GM23338 (cell line): ENCODE measurements around the gene PTCHD4. TPM values are rescaled to one million over a fixed set of nuclear protein-coding genes. Genes with fewer than 3 reads are reported as not detected.

Source experiments
- ATAC-seq: fragments of 200-7000 bp; cut with Tn5 transposase; 3 replicates; pipeline ENCODE4 v1.9.1; 2020
- DNase-seq: peaks from one replicate; pipeline ENCODE4 v3.0.0-alpha.2; 2015; ENCODE audit warnings: low spot score
- H2AFZ ChIP-seq: fragments of 200-600 bp; sonication (generic); 2 replicates; pipeline ENCODE4 v1.8.0; 2016; ENCODE audit warnings: antibody characterized with exemption, mild to moderate bottlenecking, moderate library complexity
- H3F3A ChIP-seq: fragments of 200-600 bp; sonication (generic); replicated peaks from 2 replicates; pipeline ENCODE4 v1.8.0; 2017; ENCODE audit warnings: antibody characterized with exemption, mixed run types, low read depth
- H3K27ac ChIP-seq: fragments of 200-600 bp; sonication (generic); 2 replicates; pipeline ENCODE4 v1.6.1; 2016; ENCODE audit warnings: low read depth
- H3K27me3 ChIP-seq: fragments of 200-600 bp; sonication (generic); 2 replicates; pipeline ENCODE4 v1.8.0; 2016; ENCODE audit warnings: mild to moderate bottlenecking, mixed run types, moderate library complexity; ENCODE audit not compliant: insufficient read depth
- H3K36me3 ChIP-seq: fragments of 200-600 bp; sonication (generic); 2 replicates; pipeline ENCODE4 v1.8.0; 2016; ENCODE audit warnings: mild to moderate bottlenecking; ENCODE audit not compliant: insufficient read depth
- H3K4me1 ChIP-seq: fragments of 200-600 bp; sonication (generic); 2 replicates; pipeline ENCODE4 v1.8.0; 2016; ENCODE audit warnings: mild to moderate bottlenecking, moderate library complexity; ENCODE audit not compliant: insufficient read depth
- H3K4me2 ChIP-seq: fragments of 200-600 bp; sonication (generic); 2 replicates; pipeline ENCODE4 v1.7.1; 2017; ENCODE audit warnings: mixed run types
- H3K4me3 ChIP-seq: fragments of 200-600 bp; sonication (generic); 2 replicates; pipeline ENCODE4 v1.6.1; 2016; ENCODE audit warnings: mixed run types
- H3K79me2 ChIP-seq: fragments of 200-600 bp; sonication (generic); replicated peaks from 2 replicates; pipeline ENCODE4 v1.8.0; 2017; ENCODE audit warnings: mild to moderate bottlenecking; ENCODE audit not compliant: insufficient read depth
- H3K9me2 ChIP-seq: fragments of 200-600 bp; sonication (generic); 2 replicates; pipeline ENCODE4 v1.8.0; 2017; ENCODE audit not compliant: insufficient read depth
- H4K20me1 ChIP-seq: fragments of 200-600 bp; sonication (generic); replicated peaks from 2 replicates; pipeline ENCODE4 v1.8.0; 2017; ENCODE audit warnings: mild to moderate bottlenecking; ENCODE audit not compliant: insufficient read depth
- H3K27ac Mint-ChIP-seq: 2 replicates; pipeline ENCODE4 v1.8.0; 2020; ENCODE audit warnings: inconsistent platforms, mild to moderate bottlenecking, moderate library complexity, mixed read lengths
- H3K27me3 Mint-ChIP-seq: 3 replicates; pipeline ENCODE4 v1.8.0; 2022; ENCODE audit warnings: low read depth, mild to moderate bottlenecking, moderate library complexity, mixed read lengths, inconsistent platforms; ENCODE audit not compliant: insufficient read depth, poor library complexity
- H3K36me3 Mint-ChIP-seq: 3 replicates; pipeline ENCODE4 v1.8.0; 2021; ENCODE audit warnings: low read depth, mild to moderate bottlenecking, inconsistent platforms, moderate library complexity, mixed read lengths
- H3K4me1 Mint-ChIP-seq: 3 replicates; pipeline ENCODE4 v1.8.0; 2020; ENCODE audit warnings: mild to moderate bottlenecking, inconsistent platforms, mixed read lengths
- H3K4me3 Mint-ChIP-seq: 3 replicates; pipeline ENCODE4 v1.8.0; 2021; ENCODE audit warnings: moderate library complexity, mild to moderate bottlenecking, inconsistent platforms, mixed read lengths
- H3K9me3 Mint-ChIP-seq: 3 replicates; pipeline ENCODE4 v1.8.0; 2020; ENCODE audit warnings: moderate library complexity, mild to moderate bottlenecking, inconsistent platforms, mixed read lengths
- CREB1 ChIP-seq: fragments of 250-450 bp; sonication (Bioruptor Pico); IDR thresholded peaks from 2 replicates; pipeline ENCODE4 v1.5.0; 2020; ENCODE audit warnings: low read depth, mild to moderate bottlenecking, moderate library complexity
- CTCF ChIP-seq, 2 experiments: fragments of 200-600 bp in 1 of 2; sonication (generic) in 1 of 2; conservative IDR thresholded peaks; 2 replicates each; pipeline versions ENCODE4 v1.5.1 to v1.6.1; 2016 to 2017; ENCODE audit warnings: antibody characterized with exemption in 2 of 2, low read depth in 2 of 2, mild to moderate bottlenecking in 2 of 2, moderate library complexity in 1 of 2
- ETS1 ChIP-seq: IDR thresholded peaks from 2 replicates; pipeline ENCODE4 v1.6.1; 2016; ENCODE audit warnings: antibody characterized with exemption
- EZH2 ChIP-seq: fragments of 200-600 bp; sonication (generic); IDR thresholded peaks from one replicate; pipeline ENCODE4 v1.8.0; 2017; ENCODE audit warnings: antibody characterized with exemption, mild to moderate bottlenecking, low read depth; ENCODE audit not compliant: unreplicated experiment
- EZH2phosphoT487 ChIP-seq: fragments of 200-600 bp; sonication (generic); IDR thresholded peaks from one replicate; pipeline ENCODE4 v1.8.1; 2018; ENCODE audit warnings: antibody characterized with exemption; ENCODE audit not compliant: unreplicated experiment
- JUNB ChIP-seq: IDR thresholded peaks from one replicate; pipeline ENCODE4 v1.6.1; 2016; ENCODE audit warnings: antibody characterized with exemption; ENCODE audit not compliant: unreplicated experiment
- NANOG ChIP-seq: IDR thresholded peaks from 2 replicates; pipeline ENCODE4 v1.6.1; 2016; ENCODE audit warnings: antibody characterized with exemption, borderline replicate concordance
- REST ChIP-seq: IDR thresholded peaks from one replicate; pipeline ENCODE4 v1.6.1; 2018; ENCODE audit warnings: antibody characterized with exemption; ENCODE audit not compliant: unreplicated experiment
- ZNF114 ChIP-seq: fragments of 250-450 bp; sonication (Bioruptor Pico); IDR thresholded peaks from 2 replicates; pipeline ENCODE4 v1.5.0; 2020; ENCODE audit warnings: mild to moderate bottlenecking, moderate library complexity
- ZNF331 ChIP-seq: fragments of 250-450 bp; sonication (Bioruptor Pico); IDR thresholded peaks from 2 replicates; pipeline ENCODE4 v1.5.0; 2020; ENCODE audit warnings: low read depth, mild to moderate bottlenecking, moderate library complexity
- ZNF462 ChIP-seq: fragments of 250-450 bp; sonication (Bioruptor Pico); IDR thresholded peaks from 2 replicates; pipeline ENCODE4 v1.5.0; 2020; ENCODE audit warnings: mild to moderate bottlenecking, moderate library complexity
- polyA plus RNA-seq: library from polyadenylated mRNA; unstranded; fragments of >200 nt; fragmentation: Nextera tagmentation; extraction: Ambion mirVana; gene quantifications from 2 replicates; pipeline ENCODE4 v1.2.1, GENCODE V29; 2016
- total RNA-seq: library from RNA; depleted of rRNA; stranded (reverse); fragments of >200 nt; shearing (Covaris generic); gene quantifications from 2 replicates; pipeline ENCODE4 v1.2.3, GENCODE V29; 2014

PTCHD4 gene
- total and polyA plus RNA-seq, 2 experiments from 2014 or later, result 0.66 to 0.78 TPM

DNA sequence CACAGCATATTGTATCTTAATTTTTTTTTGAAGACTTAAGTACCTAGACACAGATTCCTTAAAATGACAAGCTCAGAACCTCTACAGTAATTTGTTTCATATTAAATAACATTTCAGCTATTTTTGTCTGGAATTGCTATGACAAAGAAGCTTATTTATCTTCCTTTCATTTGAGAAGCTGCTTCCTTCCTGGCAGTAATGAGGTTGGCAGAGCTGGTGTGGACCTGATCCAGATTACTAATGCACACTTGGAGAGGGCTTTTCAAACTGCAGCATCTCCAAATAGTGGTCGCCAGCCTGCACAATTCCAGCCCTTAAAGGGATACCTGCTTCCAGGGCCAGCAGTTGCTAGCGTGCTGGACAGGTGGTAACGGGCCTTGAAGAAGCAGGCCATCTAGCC lies 12.1 kb downstream of the PTCHD4 start (continued):
- TF ChIP-seq REST, result no peak
- TF ChIP-seq JUNB, result no peak
- no peak for TF ChIP-seq EZH2
- no peak for TF ChIP-seq ETS1
- no peak for TF ChIP-seq EZH2phosphoT487

- Mint-ChIP-seq H3K9me3 (no peaks in the 10 kb centered on the region), H3K36me3 (no peaks in the 10 kb centered on the region; the same call in 2 of the 3 replicates), H3K27ac (no peak overlapping the region), H3K4me1 (no peaks in the 10 kb centered on the region), H3K4me3 (no peak overlapping the region), H3K27me3 (peaks cover 2% of the 10 kb centered on the region)
- DNase-seq, result no peak
- Histone ChIP-seq H3F3A (no peaks in the 10 kb centered on the region), H3K79me2 (peaks cover 4% of the 10 kb centered on the region; the same call in 1 of the 2 replicates), H3K4me3 (no peak overlapping the region), H3K4me2 (no peak overlapping the region), H2AFZ (no peak overlapping the region), H3K4me1 (no peaks in the 10 kb centered on the region), H4K20me1 (no peaks in the 10 kb centered on the region), H3K27me3 (no peaks in the 10 kb centered on the region), H3K36me3 (no peaks in the 10 kb centered on the region), H3K9me2 (no peaks in the 10 kb centered on the region), H3K27ac (no peak overlapping the region)
- no peak for ATAC-seq
- TF ChIP-seq EZH2phosphoT487, result no peak
- TF ChIP-seq CREB1, result no peak
- TF ChIP-seq NANOG, result no peak
- no peak for TF ChIP-seq ZNF114
- TF ChIP-seq CTCF (conservative IDR thresholded peaks at IDR 0.05; ENCODE audit: low read depth in 2 of 2), result no peak
- no peak for TF ChIP-seq JUNB
- TF ChIP-seq ZNF462 (CRISPR knock-in tag), result no peak
- no peak for TF ChIP-seq ZNF331
These were observed 18.3 kb downstream of the PTCHD4 start for GRCh38 chr6:48092550-48093217.
